Measurements from ENCODE around the gene CALD1.

The CALD1 gene

GRCh38 chr7:134888141-134888740, 108.8 kb downstream of the CALD1 start:
- Mint-ChIP-seq H3K36me3 (ENCODE audit: low read depth) (no peaks in the 10 kb centered on the region), H3K27ac (no peak overlapping the region), H3K9me3 (no peaks in the 10 kb centered on the region), H3K4me3 (no peak overlapping the region), H3K4me1 (peaks cover 19% of the 10 kb centered on the region), H3K27me3 (peaks cover 4% of the 10 kb centered on the region)
- ATAC-seq (no peak), DNase-seq (no peak)

DNA sequence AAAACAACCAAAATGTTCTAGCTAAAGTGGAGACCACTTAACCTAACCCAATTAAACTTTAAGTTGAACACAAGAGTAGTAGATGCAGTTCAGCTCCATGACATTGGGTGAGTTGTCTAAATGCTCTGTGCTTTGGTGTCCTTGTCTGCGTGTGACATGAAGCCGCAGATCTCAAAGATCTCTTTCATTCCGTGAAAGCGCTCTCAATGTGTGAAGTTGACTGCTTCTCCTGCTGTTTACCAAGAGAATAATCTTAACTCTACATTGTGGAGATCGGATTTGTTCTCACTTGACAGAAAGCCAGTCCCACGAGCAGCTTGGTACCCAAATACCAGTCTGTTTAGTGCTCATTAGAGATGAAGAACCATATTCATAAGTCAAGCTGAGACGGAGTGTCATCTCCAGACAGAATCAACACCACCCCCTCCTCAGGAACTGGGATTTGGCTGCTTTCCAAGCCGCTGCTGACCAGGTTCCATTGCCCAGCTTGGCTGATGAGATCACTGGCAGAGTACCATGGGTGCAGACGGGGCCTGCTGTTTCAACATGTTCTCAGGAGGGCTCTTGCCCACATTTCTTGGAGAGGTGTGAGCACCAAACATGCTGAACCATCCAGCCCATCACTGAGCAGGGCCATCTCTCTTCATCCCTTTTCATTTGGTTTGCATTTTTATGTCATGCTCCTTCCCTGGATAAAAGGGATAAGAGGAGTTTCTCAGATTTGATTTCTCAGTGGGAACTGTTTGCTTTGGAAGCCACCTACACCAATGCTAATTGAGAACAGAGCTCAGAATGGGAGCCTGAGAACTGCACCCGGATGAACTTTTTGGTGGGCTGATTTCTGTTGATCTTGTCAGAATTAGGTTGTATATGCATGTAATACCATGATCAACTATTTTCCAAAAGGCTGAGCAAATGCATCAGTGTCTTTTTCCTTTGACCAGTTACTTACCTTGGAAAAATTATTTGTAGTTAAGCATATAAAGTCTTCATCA, 111.1 kb downstream of the CALD1 start:
- peaks cover 18% of the 10 kb centered on the region for H3K4me1 Mint-ChIP-seq
- H3K4me3 Mint-ChIP-seq, result no peak overlapping the region
- no peak overlapping the region for H3K27ac Mint-ChIP-seq
- H3K9me3 Mint-ChIP-seq, result peaks cover 2% of the 10 kb centered on the region
- DNase-seq, result no peak
- no peak for ATAC-seq
- H3K36me3 Mint-ChIP-seq (ENCODE audit: low read depth), result no peaks in the 10 kb centered on the region
- peaks cover 4% of the 10 kb centered on the region for H3K27me3 Mint-ChIP-seq

DNA sequence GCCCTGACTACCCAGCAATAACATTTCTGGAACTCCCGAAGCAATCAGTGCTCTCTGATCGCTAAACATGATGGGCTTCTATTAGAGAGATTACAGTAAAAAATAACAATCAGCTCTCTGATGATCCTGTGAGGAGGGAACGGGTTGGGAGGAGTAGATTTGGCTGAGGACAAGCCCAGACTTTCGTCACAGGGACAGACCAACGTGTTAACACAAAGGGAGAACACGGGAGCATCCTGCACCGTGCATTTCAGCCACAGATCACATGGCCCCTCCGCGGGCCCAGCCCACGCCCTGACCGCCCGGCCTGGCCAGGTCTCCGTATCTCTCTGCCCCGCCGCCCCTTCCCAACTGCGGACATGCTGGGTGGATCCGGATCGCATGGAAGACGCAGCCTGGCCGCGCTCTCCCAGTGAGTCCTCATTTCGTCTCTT, 111.8 kb downstream of the CALD1 start:
- Mint-ChIP-seq H3K4me3 (peak overlapping the region; percentile 27), H3K4me1 (peaks cover 10% of the 10 kb centered on the region), H3K27me3 (peaks cover 4% of the 10 kb centered on the region), H3K27ac (no peak overlapping the region), H3K36me3 (ENCODE audit: low read depth) (peaks cover 4% of the 10 kb centered on the region), H3K9me3 (peaks cover 7% of the 10 kb centered on the region)
- no peak for ATAC-seq
- DNase-seq, result no peak

DNA sequence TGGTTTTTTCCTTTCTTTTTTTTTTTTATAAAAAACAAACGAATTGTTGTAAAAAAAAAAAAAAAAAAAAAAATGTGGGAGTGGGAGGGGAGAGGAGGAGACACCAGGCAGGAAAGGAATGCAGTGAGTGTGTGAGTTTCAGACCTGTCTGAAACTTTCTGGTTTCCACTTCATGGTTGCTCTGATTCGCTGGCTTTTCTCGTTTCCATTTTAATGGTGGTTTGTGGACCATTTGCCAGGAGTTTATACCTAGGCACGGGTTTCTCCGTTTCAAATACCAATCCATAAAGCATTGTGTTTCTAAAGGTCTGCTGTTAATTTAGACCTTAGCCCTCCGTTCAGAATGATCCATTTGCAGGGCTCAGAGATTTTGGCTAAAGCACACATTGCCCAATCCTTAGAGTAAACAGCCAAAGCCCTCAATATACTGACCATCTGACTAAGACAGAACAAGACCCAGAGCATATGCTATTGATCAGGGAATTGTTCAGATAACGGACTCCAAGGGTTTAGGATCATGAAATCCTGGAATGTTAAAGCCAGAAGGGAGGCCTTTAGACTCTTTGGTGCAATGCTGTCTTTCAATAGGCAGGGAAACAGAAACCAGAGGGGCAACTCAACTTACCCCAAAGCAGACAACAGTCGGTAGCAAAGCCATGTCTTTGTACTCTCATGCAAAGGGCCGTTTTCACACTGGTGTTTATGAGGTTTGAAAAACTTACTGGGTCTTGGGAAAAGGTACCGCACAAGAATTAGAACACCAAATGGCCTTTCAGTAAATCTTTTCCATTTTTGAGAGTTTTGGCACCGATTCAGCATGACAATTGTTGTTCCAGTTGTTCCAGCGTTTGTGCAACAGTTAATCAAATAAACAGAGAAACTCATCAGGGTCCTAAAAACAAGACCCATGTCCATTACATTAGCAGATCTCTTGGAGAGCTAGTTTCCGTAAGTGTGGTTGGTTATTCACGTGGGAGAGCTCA, 112.6 kb downstream of the CALD1 start:
- H3K4me1 Mint-ChIP-seq, result peaks cover 3% of the 10 kb centered on the region
- H3K36me3 Mint-ChIP-seq (ENCODE audit: low read depth), result peaks cover 4% of the 10 kb centered on the region
- peaks cover 12% of the 10 kb centered on the region for H3K9me3 Mint-ChIP-seq
- DNase-seq, result no peak
- no peak overlapping the region for H3K4me3 Mint-ChIP-seq
- H3K27me3 Mint-ChIP-seq, result peaks cover 4% of the 10 kb centered on the region
- H3K27ac Mint-ChIP-seq, result no peak overlapping the region
- ATAC-seq, result no peak

DNA sequence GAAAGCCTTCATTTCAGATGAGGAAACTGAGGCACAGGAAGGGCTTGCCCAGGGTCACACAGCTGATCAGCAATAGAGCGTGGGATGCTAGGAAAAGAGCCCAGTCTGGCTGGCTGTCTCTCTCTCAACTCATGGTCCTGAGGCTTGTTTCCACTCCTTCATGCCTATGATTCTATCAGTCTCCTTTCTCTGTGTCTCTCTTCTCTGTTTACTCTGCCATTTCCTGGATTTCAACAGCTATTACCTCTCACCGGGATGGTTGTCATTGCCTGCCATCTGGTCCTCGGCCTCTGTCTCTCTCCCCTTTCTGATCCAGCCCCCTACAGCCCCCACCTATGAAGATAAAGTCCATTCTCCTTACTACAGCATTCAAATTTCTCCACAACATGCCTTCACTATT, 113.5 kb downstream of the CALD1 start:
- H3K27me3 Mint-ChIP-seq, result peaks cover 4% of the 10 kb centered on the region
- DNase-seq (no peak), ATAC-seq (no peak)
- peaks cover 12% of the 10 kb centered on the region for H3K9me3 Mint-ChIP-seq
- H3K36me3 Mint-ChIP-seq (ENCODE audit: low read depth), result peaks cover 4% of the 10 kb centered on the region
- no peak overlapping the region for H3K27ac Mint-ChIP-seq
- peaks cover 2% of the 10 kb centered on the region for H3K4me1 Mint-ChIP-seq
- no peak overlapping the region for H3K4me3 Mint-ChIP-seq

GRCh38 chr7:134893920-134894319, 114.5 kb downstream of the CALD1 start:
- peaks cover 2% of the 10 kb centered on the region for H3K4me1 Mint-ChIP-seq
- peaks cover 4% of the 10 kb centered on the region for H3K36me3 Mint-ChIP-seq (ENCODE audit: low read depth)
- H3K27ac Mint-ChIP-seq, result no peak overlapping the region

DNA sequence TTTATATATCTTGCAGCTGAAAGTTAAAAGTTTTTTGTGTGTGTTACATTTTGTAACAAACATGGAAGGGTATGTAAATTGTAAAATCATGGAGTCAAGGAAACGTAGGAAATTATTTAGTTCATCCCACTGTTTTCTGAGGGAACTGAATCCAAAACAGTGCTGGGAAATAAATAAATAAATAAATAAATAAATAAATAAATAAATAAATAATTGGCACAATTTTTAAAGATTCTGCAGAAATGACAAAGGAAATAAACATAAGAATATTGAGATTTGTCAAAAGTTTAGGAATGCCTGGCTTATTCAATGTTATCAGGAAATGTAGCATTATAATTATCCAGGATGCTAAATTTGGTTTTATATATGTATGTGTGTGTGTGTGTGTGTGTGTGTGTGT, 115.5 kb downstream of the CALD1 start:
- peaks cover 12% of the 10 kb centered on the region for H3K9me3 Mint-ChIP-seq
- no peak for ATAC-seq
- H3K27ac Mint-ChIP-seq, result no peak overlapping the region
- peaks cover 2% of the 10 kb centered on the region for H3K4me1 Mint-ChIP-seq
- no peak overlapping the region for H3K4me3 Mint-ChIP-seq
- no peak for DNase-seq
- H3K27me3 Mint-ChIP-seq, result peaks cover 4% of the 10 kb centered on the region
- peaks cover 4% of the 10 kb centered on the region for H3K36me3 Mint-ChIP-seq (ENCODE audit: low read depth)

More at GRCh38 chr7:134893920-134894319, 114.5 kb downstream of the CALD1 start:
- peaks cover 12% of the 10 kb centered on the region for H3K9me3 Mint-ChIP-seq
- DNase-seq (no peak), ATAC-seq (no peak)
- H3K27me3 Mint-ChIP-seq, result peaks cover 4% of the 10 kb centered on the region
- no peak overlapping the region for H3K4me3 Mint-ChIP-seq

- ATAC-seq (no peak), DNase-seq (no peak)
- H3K27ac Mint-ChIP-seq, result no peak overlapping the region
- H3K4me3 Mint-ChIP-seq, result no peak overlapping the region
- peaks cover 2% of the 10 kb centered on the region for H3K4me1 Mint-ChIP-seq
- H3K36me3 Mint-ChIP-seq (ENCODE audit: low read depth), result peaks cover 4% of the 10 kb centered on the region
- H3K9me3 Mint-ChIP-seq, result peaks cover 12% of the 10 kb centered on the region
- peaks cover 2% of the 10 kb centered on the region for H3K27me3 Mint-ChIP-seq
Measured at GRCh38 chr7:134896073-134896472, 116.6 kb downstream of the CALD1 start.

GRCh38 chr7:134897936-134898335, 118.5 kb downstream of the CALD1 start:
- Mint-ChIP-seq H3K4me3 (no peak overlapping the region), H3K4me1 (no peaks in the 10 kb centered on the region), H3K36me3 (ENCODE audit: low read depth) (peaks cover 4% of the 10 kb centered on the region), H3K27me3 (no peaks in the 10 kb centered on the region), H3K9me3 (peaks cover 12% of the 10 kb centered on the region), H3K27ac (no peak overlapping the region)
- ATAC-seq, result no peak
- no peak for DNase-seq

GRCh38 chr7:134899729-134900128, 120.3 kb downstream of the CALD1 start:
- no peak for ATAC-seq
- Mint-ChIP-seq H3K27me3 (no peaks in the 10 kb centered on the region), H3K36me3 (ENCODE audit: low read depth) (peaks cover 4% of the 10 kb centered on the region), H3K4me1 (no peaks in the 10 kb centered on the region), H3K27ac (no peak overlapping the region), H3K9me3 (peaks cover 12% of the 10 kb centered on the region), H3K4me3 (no peak overlapping the region)
- DNase-seq, result no peak

- H3K36me3 Mint-ChIP-seq (ENCODE audit: low read depth), result peaks cover 4% of the 10 kb centered on the region
- peaks cover 12% of the 10 kb centered on the region for H3K9me3 Mint-ChIP-seq
- DNase-seq, result no peak
- no peak for ATAC-seq
- H3K27me3 Mint-ChIP-seq, result no peaks in the 10 kb centered on the region
- no peaks in the 10 kb centered on the region for H3K4me1 Mint-ChIP-seq
- no peak overlapping the region for H3K4me3 Mint-ChIP-seq
- H3K27ac Mint-ChIP-seq, result no peak overlapping the region
Measured at GRCh38 chr7:134900166-134900982, 120.9 kb downstream of the CALD1 start.

DNA sequence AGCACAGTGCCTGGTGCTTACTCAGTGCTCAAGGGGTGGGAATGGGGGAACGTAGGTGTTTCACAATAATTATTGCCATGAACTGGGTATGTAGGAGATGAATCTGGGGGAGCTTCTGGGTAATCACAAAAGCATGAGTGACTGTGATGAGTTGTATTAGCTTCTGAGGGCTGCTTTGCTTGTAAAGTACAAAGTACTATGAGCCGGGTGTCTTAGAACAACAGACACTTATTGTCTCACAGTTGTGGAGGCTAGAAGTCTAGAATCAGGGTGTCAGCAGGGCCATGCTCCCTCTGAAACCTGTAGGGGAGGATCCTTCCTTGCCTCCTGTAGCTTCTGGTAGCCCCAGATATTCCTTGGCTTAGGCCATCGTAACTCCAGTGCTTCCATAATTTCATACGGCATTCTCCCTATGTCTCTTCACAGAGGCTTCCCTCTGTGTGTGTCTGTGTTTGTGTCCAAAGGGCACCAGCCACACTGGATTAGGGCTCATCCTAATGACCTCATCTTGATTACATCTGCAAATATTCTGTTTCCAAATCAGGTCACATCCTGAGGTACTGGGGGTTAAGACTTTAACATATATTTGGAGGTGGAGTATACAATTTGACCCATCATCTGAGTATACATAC, 122.1 kb downstream of the CALD1 start:
- H3K36me3 Mint-ChIP-seq (ENCODE audit: low read depth), result no peaks in the 10 kb centered on the region
- no peak overlapping the region for H3K27ac Mint-ChIP-seq
- ATAC-seq (no peak), DNase-seq (no peak)
- no peak overlapping the region for H3K4me3 Mint-ChIP-seq
- H3K4me1 Mint-ChIP-seq, result no peaks in the 10 kb centered on the region
- H3K9me3 Mint-ChIP-seq, result peaks cover 2% of the 10 kb centered on the region
- no peaks in the 10 kb centered on the region for H3K27me3 Mint-ChIP-seq

GRCh38 chr7:134902058-134902457, 122.6 kb downstream of the CALD1 start:
- no peak for ATAC-seq
- no peak overlapping the region for H3K4me3 Mint-ChIP-seq
- H3K36me3 Mint-ChIP-seq (ENCODE audit: low read depth), result no peaks in the 10 kb centered on the region
- H3K9me3 Mint-ChIP-seq, result no peaks in the 10 kb centered on the region
- no peak overlapping the region for H3K27ac Mint-ChIP-seq
- H3K27me3 Mint-ChIP-seq, result no peaks in the 10 kb centered on the region
- H3K4me1 Mint-ChIP-seq, result no peaks in the 10 kb centered on the region
- DNase-seq, result no peak

Data from activated naive CD8-positive, alpha-beta T cell treated with anti-CD3 and anti-CD28 coated beads, Interleukin-2, amount 50 U/mL, for 24 hours (primary cell).